HuH-7 (cell line): ENCODE data around the gene PLXDC2.
"Not testable (repeated sequence)": the region's sequence is repeated elsewhere in the genome, so short reads cannot be mapped to it uniquely, and the experiment has no call there.

ENCODE experiments used
- DNase-seq: peaks from one replicate; pipeline ENCODE4 v3.0.0; 2011; ENCODE audit warnings: low spot score

Gene PLXDC2

GRCh38 chr10:20115894-20116293 is 299.7 kb downstream of the PLXDC2 start:
- no peak for DNase-seq

DNA sequence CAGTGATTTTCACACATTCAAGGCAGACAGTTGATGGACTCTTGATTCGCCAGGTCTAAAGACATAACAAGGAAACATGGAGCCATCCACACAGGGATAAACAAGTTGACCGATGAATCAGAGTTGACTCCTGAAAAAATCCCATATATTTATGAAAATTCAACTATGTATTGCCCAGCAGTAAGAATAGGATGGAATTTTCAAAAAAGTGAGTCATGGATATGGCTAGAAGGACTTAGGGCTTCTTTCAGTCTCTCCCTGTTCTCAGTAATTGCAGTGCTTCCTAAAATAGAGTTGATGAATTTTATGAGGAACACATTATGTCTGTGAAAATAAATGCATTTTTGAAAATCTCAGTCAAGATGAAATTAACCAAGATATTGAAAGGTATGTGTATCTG is 301.2 kb downstream of the PLXDC2 start:
- DNase-seq = no peak

DNA sequence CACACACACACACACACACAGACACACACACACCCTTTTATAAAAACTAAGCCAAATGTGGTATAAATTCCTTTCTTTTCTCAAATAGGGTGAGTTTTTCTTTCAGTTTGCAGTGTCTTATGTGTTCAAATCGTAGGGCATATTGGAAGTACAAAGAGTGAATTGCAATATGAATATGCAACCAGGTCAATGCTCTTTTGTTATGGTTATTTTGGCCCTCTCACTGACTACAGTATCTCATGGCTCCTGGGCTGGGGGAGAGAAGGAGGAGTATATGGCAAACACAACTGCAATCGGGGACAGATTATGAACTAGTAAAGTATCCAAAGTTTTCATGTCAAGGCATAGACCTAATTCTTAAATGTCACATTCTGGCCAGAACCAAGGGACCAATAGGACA is 301.9 kb downstream of the PLXDC2 start:
- DNase-seq = no peak

DNA sequence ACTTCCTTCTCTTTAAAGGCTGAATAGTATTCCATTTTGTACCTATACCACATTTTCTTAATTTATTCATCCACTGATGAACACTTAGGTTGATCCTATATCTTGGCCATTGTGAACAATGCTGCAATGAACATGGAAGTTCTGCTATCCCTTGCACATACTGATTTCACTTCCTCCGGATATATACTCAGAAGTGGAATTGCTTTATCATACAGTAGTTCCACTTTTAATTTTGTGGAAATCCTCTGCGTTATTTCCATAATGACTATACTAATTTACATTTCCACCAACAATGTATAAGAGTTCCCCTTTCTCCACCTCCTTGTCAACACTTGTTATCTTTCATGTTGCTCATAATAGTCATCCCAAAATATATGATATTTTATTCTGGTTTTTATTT is 312.6 kb downstream of the PLXDC2 start:
- DNase-seq = no peak

DNA sequence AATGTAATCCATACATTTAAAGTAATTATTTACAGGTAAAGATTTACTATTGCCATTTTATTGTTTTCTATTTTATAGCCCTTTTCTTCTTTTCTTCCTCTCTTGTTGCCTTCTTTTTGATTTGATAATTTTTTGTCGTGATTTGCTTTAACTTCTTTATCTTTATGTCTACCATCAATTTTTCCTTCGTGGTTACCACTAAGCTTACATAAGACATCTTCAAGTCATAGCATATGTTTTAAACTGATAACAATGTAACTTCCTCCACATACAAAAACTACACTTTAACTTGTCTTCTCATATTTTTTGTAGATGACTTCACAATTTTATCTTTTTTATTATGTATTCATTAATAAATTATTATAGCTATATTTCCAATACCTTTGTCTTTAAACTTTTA is 316.6 kb downstream of the PLXDC2 start:
- DNase-seq = no peak

GRCh38 chr10:20133669-20134189 is 317.5 kb downstream of the PLXDC2 start:
- DNase-seq = no peak

DNA sequence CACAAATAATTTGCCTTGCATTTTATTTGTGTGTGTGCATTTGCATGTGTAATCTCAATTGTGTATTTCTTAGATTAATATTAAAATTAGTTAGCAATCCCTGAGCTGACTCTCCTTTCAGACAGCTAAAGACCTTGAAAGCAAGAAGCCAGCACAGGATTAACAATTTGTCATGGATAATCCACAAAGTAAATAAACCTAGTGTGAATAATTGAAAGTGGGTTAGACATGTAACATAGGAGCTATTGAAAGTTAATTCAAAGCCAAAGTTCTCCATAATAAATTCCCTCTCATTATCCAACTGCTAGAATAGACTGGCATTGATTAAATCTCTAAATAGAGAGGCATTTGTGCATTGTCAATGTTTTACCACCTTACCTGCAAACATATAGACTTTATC is 326.1 kb downstream of the PLXDC2 start:
- no peak for DNase-seq

DNA sequence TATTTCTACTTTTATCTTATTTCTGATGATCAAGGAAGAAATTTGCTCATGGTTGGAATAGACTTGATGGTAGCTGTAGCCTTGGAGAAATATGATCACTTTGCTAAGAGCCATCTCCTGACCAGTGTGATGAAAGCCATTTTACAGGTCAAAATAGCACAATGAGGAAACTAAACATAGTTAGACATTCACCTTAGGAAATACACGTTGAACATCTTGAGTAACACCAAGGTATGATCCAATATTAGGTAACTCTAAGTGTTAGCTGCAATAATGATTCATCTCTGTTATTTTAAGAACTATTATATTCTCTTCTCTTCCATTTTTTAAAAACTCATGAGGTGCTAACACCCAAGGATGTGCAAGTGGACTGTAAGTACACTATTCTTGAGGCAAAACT is 328.0 kb downstream of the PLXDC2 start:
- no peak for DNase-seq

GRCh38 chr10:20146004-20146403 is 329.8 kb downstream of the PLXDC2 start:
- DNase-seq = no peak

- DNase-seq = no peak
Measured at GRCh38 chr10:20147684-20148083, 331.5 kb downstream of the PLXDC2 start.

GRCh38 chr10:20156511-20156910 is 340.3 kb downstream of the PLXDC2 start:
- DNase-seq = no peak

DNA sequence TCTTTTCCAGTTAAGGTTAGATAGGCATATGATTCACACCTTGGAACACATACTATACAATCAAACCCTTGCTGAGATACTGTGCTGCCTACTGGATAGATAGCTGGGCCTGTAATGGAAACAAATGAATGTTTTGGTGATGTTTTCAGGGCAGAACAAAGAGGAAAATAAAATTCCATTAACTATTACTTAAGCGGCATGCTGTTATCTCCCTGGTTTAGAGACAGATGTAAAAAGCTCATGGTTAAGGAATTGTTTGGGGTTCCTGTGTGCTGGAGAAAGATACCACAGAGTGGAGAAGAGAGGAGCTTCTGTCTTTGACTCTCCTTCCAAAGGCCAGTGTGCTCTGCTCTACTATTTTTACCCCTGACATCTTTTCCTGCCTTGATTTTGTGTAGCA is 341.1 kb downstream of the PLXDC2 start:
- no peak for DNase-seq

GRCh38 chr10:20158086-20158485 is 341.9 kb downstream of the PLXDC2 start:
- DNase-seq = no peak

GRCh38 chr10:20162123-20162522 is 345.9 kb downstream of the PLXDC2 start:
- no peak for DNase-seq

DNA sequence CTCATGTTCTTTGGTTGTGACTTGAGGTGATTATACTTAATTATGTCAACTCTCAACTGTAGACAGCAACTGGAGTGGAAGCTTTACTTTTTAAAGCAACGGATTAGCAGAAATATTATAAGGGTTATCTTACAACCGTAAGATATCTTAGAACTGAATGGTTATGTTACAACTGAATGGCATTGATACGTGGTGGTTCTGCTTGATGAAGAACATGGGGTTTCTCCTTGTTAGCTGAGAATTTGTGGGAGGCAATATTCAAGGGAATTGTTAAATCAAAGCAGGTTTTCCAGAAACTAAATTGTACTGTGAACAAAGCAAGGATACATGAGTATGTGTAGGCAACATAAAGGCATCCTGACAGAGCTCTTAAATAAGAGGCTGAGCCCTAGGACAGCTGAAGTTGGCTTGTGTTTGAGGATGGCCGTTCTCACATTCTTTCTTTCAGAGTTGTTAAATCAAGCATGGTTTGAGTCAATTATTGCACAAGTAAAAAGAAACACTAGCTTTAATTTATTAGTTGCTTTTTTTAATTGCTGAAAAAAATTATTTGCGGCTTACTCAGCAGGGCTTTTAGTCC is 350.0 kb downstream of the PLXDC2 start:
- DNase-seq = no peak

DNA sequence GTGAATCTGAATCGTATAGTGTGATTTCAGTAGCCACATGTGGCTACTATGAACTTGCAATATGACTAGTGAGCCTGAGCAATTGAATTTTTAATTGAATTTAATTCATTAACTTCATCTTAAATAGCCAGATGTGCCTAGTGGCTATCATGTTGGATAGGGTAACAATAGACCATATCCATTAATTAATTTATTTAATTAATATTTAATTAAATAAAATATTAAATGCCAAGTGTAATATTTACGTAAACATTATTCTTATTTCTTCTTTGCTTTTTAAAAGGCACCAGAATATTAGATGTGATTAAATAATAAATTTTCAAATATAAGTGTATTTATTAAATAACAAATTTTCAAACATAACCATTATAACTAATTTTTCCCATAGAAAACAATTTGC is 354.4 kb downstream of the PLXDC2 start:
- DNase-seq = no peak

GRCh38 chr10:20173046-20173445 is 356.8 kb downstream of the PLXDC2 start:
- DNase-seq = no peak

GRCh38 chr10:20175719-20176118 is 359.5 kb downstream of the PLXDC2 start:
- DNase-seq = no peak

GRCh38 chr10:20180766-20181165 is 364.5 kb downstream of the PLXDC2 start:
- no peak for DNase-seq

- no peak for DNase-seq
Measured at GRCh38 chr10:20181434-20181833, 365.2 kb downstream of the PLXDC2 start.

DNA sequence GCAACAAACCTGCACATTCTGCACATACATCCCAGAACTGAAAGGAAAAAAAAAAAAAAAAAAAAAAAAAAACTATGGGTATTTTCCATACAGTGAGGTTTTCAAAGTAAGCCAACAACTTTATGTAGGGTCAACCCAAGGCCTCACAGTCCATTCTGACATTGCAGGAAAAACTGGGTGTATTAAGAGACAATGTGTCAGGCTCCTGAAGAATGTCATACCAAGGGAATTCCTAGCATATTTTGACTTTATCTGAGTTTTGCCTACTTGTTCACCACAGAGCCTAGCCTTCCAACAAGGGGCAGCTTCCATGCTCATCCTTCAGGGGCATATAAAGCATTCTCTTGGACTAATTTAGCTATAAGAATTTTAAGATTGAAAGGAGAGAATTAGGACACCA is 368.9 kb downstream of the PLXDC2 start:
- DNase-seq = no peak

DNA sequence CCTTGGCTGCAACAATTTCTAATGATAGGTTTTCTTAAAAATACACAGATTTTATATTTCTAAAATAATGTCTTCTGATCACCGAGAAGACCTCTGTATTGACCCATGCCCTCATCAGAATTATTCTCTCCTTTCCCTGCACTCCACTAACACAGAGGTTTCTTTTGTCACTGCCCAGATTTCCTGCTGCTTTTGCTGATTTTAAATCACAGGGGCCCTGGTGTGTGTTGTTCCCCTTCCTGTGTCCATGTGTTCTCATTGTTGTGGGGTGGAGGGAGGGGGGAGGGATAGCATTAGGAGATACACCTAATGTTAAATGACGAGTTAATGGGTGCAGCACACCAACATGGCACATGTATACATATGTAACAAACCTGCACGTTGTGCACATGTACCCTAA is 375.2 kb downstream of the PLXDC2 start:
- DNase-seq = not testable (repeated sequence)

GRCh38 chr10:20195076-20195475 is 378.8 kb downstream of the PLXDC2 start:
- DNase-seq = no peak

DNA sequence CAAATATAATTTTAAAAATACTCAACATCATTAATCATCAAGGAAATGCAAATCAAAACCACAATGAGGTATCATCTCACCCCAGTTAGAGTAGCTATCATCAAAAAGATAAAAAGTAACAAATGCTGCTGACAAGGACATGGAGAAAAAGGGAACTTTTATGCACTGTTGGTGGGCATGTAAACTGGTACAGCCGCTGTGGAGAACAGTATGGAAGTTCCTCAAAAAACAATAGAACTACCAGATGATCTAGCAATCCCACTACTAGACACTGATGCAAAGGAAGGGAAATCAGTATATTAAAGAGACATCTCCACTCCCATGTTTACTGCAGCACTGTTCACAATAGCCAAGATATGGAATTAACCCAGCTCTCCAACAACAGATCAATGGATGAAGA is 384.5 kb downstream of the PLXDC2 start:
- DNase-seq = no peak

DNA sequence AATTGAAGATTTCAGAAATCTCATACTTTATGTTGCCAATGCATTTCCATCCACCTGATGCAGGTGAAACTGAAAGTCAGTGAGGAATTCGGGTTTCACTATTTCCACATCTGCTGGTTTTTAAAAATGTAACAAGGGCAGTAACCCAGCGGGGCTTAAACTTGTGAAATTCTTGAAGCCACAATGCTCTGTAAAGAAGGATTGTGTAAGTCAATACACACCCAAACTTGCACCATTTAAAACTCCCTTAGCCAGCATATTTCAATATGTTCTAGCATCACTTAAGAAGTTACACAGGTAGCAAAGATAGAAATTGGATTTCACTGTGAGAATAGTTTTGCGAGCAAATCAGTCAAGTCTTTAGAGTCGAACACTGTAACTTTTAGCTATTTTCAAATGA is 386.1 kb downstream of the PLXDC2 start:
- no peak for DNase-seq
